Heart right ventricle (tissue), 16 donors: ENCODE results near the gene TNS1. TPM values are rescaled to one million over a fixed set of nuclear protein-coding genes. Genes with fewer than 3 reads are reported as not detected.
A peak's percentile ranks its signal among the peaks of the same experiment; 100 is the strongest.

Experiments
- ATAC-seq, 8 donors: fragments of 200-7000 bp; cut with Tn5 transposase; one replicate each; pipeline ENCODE4 v1.9.1; 2020; ENCODE audit warnings: mild to moderate bottlenecking in 8 of 8, moderate library complexity in 8 of 8, moderate number of reproducible peaks in 1 of 8
- DNase-seq, 2 donors: peaks; one replicate each; pipeline ENCODE4 v3.0.0-alpha.2; 2020
- H3K27ac ChIP-seq, 10 donors: fragments of 200-600 bp; sonication (generic) in 2 of 10; one replicate each; pipeline versions ENCODE4 v1.5.0 to v1.8.0; 2020 to 2022; ENCODE audit warnings: mild to moderate bottlenecking in 3 of 10
- H3K27me3 ChIP-seq, 7 donors: fragments of 200-600 bp; one replicate each; pipeline ENCODE4 v1.8.0; 2021 to 2022; ENCODE audit warnings: mild to moderate bottlenecking in 2 of 7
- H3K36me3 ChIP-seq, 9 donors: fragments of 200-600 bp; sonication (generic) in 1 of 9; one replicate each; pipeline versions ENCODE4 v1.5.0 to v1.8.0; 2020 to 2022; ENCODE audit warnings: mild to moderate bottlenecking in 2 of 9
- H3K4me1 ChIP-seq, 9 donors: fragments of 200-600 bp; sonication (generic) in 1 of 9; one replicate each; pipeline versions ENCODE4 v1.5.0 to v1.8.0; 2020 to 2022; ENCODE audit warnings: mild to moderate bottlenecking in 4 of 9
- H3K4me3 ChIP-seq, 10 donors: fragments of 200-600 bp; sonication (generic) in 2 of 10; one replicate each; pipeline versions ENCODE4 v1.5.0 to v1.8.0; 2020 to 2022; ENCODE audit warnings: mild to moderate bottlenecking in 7 of 10, moderate library complexity in 2 of 10
- H3K9me3 ChIP-seq, 11 donors: fragments of 200-600 bp in 10 of 11; sonication (generic) in 2 of 11; one replicate each; pipeline versions ENCODE4 v1.5.0 to v1.8.0; 2013 to 2022; ENCODE audit warnings: mild to moderate bottlenecking in 2 of 11, control low read depth in 1 of 11, moderate library complexity in 1 of 11
- WGBS, 2 donors: extraction: QIAGEN DNeasy Blood & Tissue Kit; methylation state at CpG; one replicate each; pipeline ENCODE4 v1.1.7; 2013; ENCODE audit warnings: inconsistent platforms in 1 of 2; 5-methylcytosine and 5-hydroxymethylcytosine counted together
- intact Hi-C, 10 donors: fragments of 100-400 bp; cut with DNase I; formaldehyde crosslinking; loops; one replicate each; pipeline versions ENCODE4 v1.11.1 to v1.14.2; 2022
- polyA plus RNA-seq, 2 donors: library from polyadenylated mRNA; stranded (reverse); fragments of 200-250 nt; gene quantifications; one replicate each; pipeline ENCODE4 v1.2.3, GENCODE V29; 2013
- total RNA-seq, 10 donors: library from RNA; stranded (reverse); fragmentation: NEBNext Ultra II Directional in 3 of 10; extraction: Animal tissue kit (Norgen Biotek cat#: 25700) in 3 of 10; gene quantifications; one replicate each; pipeline versions ENCODE4 v1.2.1 to v1.2.4, GENCODE V29; 2021 to 2023
- TF ChIP-seq, protein P1 (sequence below), 9 donors: fragments of 200-600 bp; sonication (generic) in 2 of 9; IDR thresholded peaks; one replicate each; pipeline versions ENCODE4 v1.5.0 to v1.8.0; 2021 to 2022; ENCODE audit warnings: antibody characterized with exemption in 9 of 9, mild to moderate bottlenecking in 5 of 9, moderate library complexity in 1 of 9
- donor health status: Arrhythmogenic right ventricular cardiomyopathy.
- donor health status: ischemic (EF 13 %, LVEDD 7.1; RV severe dilation, severe dysfunction).
- donor health status: healthy with polysubstance abuse.
- donor health status: DM: no; HTN: yes; CAD: no.
- donor health status: DM: no; HTN: no; CAD: no.
- donor health status: ischemic (EF 25% LVEDD 6.9; RV normal size, moderate dysfunction).
- donor health status: ischemic (EF 25% LVEDD 5.7; RV mildly dilated, moderate dysfunction).
- donor health status: healthy.
- donor health status: DM: yes; HTN: yes; CAD: no.
- donor health status: Ischemic cardiomyopathy.
- donor health status: ischemic (EF 35%, LVEDD 5.7; RV mildly dilated, moderate dysfunction).
- donor health status: nonischemic (EF 11% LVEDD 7.7; RV severe dilation, severe dysfunction).
- donor health status: DM: yes; HTN: yes; CAD: no.
- donor health status: PGD.
- donor health status: ischemic (EF 29% LVEDD 5.4; RV normal size, mild dysfunction).
- donor health status: nonischemic (EF 23%, LVEDD 6.1; RV moderate dilation, normal function).

TNS1 gene
- total and polyA plus RNA-seq, 12 donors = 64.6 to 844 (median 731) TPM

GRCh38 chr2:217892560-217892959 lies 110.2 kb downstream of the TNS1 start:
- TF ChIP-seq, protein P1, sequence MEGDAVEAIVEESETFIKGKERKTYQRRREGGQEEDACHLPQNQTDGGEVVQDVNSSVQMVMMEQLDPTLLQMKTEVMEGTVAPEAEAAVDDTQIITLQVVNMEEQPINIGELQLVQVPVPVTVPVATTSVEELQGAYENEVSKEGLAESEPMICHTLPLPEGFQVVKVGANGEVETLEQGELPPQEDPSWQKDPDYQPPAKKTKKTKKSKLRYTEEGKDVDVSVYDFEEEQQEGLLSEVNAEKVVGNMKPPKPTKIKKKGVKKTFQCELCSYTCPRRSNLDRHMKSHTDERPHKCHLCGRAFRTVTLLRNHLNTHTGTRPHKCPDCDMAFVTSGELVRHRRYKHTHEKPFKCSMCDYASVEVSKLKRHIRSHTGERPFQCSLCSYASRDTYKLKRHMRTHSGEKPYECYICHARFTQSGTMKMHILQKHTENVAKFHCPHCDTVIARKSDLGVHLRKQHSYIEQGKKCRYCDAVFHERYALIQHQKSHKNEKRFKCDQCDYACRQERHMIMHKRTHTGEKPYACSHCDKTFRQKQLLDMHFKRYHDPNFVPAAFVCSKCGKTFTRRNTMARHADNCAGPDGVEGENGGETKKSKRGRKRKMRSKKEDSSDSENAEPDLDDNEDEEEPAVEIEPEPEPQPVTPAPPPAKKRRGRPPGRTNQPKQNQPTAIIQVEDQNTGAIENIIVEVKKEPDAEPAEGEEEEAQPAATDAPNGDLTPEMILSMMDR (IDR thresholded peaks at IDR 0.05) = no peak
- intact Hi-C loops = loop anchor here in 2 of 10 donors (5.0 to 10.0 kb wide), 2 partner anchors 52 to 95 kb away; no protein-coding TSS in a partner anchor
- peaks cover 28 to 83% (median 76%) of the 10 kb centered on the region in 9 donors for H3K4me1 ChIP-seq
- DNase-seq = no peak
- no peak for ATAC-seq
- 66 to 72% methylated on average over 8 of the region's 8 CpGs for WGBS, 2 donors
- H3K36me3 ChIP-seq = peaks cover 0 to 100% (median 97%) of the 10 kb centered on the region in 9 donors
- no peak overlapping the region for H3K4me3 ChIP-seq
- H3K27ac ChIP-seq = peak overlapping the region in 9 of 10 donors; percentile 10 to 83 (median 62)
- H3K27me3 ChIP-seq = no peaks in the 10 kb centered on the region
- H3K9me3 ChIP-seq = no peaks in the 10 kb centered on the region

- H3K27me3 ChIP-seq = no peaks in the 10 kb centered on the region
- WGBS, 2 donors = 25 to 39% methylated on average over 4 of the region's 4 CpGs
- H3K36me3 ChIP-seq = peaks cover 0 to 99% (median 93%) of the 10 kb centered on the region in 9 donors
- DNase-seq = no peak
- H3K27ac ChIP-seq = peak overlapping the region; percentile 11 to 83 (median 60)
- intact Hi-C loops = loop anchor here in 4 of 10 donors (1.0 to 10.0 kb wide), 3 partner anchors 54 to 98 kb away; no protein-coding TSS in a partner anchor
- ATAC-seq = peak; percentile 26 to 79 (median 40)
- no peaks in the 10 kb centered on the region for H3K9me3 ChIP-seq
- peaks cover 28 to 93% (median 78%) of the 10 kb centered on the region in 9 donors for H3K4me1 ChIP-seq
- TF ChIP-seq, protein P1 (IDR thresholded peaks at IDR 0.05) = peak in 8 of 9 donors; percentile 17 to 57 (median 48)
- no peak overlapping the region for H3K4me3 ChIP-seq
These were observed 112.3 kb downstream of the TNS1 start for GRCh38 chr2:217890445-217890844.

- no peak overlapping the region for H3K4me3 ChIP-seq
- WGBS, 2 donors = 69 to 75% methylated on average over 5 of the region's 5 CpGs
- peaks cover 0 to 99% (median 93%) of the 10 kb centered on the region in 9 donors for H3K36me3 ChIP-seq
- intact Hi-C loops = loop anchor here (1.0 to 10.0 kb wide), 10 partner anchors 13 to 102 kb away; no protein-coding TSS in a partner anchor
- no peaks in the 10 kb centered on the region for H3K9me3 ChIP-seq
- no peak for DNase-seq
- no peaks in the 10 kb centered on the region for H3K27me3 ChIP-seq
- ATAC-seq = no peak
- H3K27ac ChIP-seq = peak overlapping the region in 9 of 10 donors; percentile 13 to 83 (median 62)
- H3K4me1 ChIP-seq = peaks cover 28 to 91% (median 78%) of the 10 kb centered on the region in 9 donors
- TF ChIP-seq, protein P1 (IDR thresholded peaks at IDR 0.05) = no peak
These were observed 113.1 kb downstream of the TNS1 start for GRCh38 chr2:217889656-217890055.

- Histone ChIP-seq H3K27me3 (no peaks in the 10 kb centered on the region), H3K36me3 (peaks cover 0 to 99% (median 93%) of the 10 kb centered on the region in 9 donors), H3K27ac (peak overlapping the region; percentile 13 to 83 (median 62)), H3K4me3 (no peak overlapping the region), H3K4me1 (peaks cover 25 to 78% (median 67%) of the 10 kb centered on the region in 9 donors), H3K9me3 (no peaks in the 10 kb centered on the region)
- 25 to 26% methylated on average over 16 of the region's 16 CpGs for WGBS, 2 donors
- TF ChIP-seq, protein P1 (IDR thresholded peaks at IDR 0.05) = no peak
- intact Hi-C loops = loop anchor here (2.0 to 10.0 kb wide), 11 partner anchors 15 to 103 kb away; no protein-coding TSS in a partner anchor
- peak; percentile 61 to 83 (median 80) for ATAC-seq
- DNase-seq = peak; percentile 80 to 85
These were observed 114.7 kb downstream of the TNS1 start for GRCh38 chr2:217887841-217888701.
